Right renal pelvis (tissue), 4 donors: ENCODE measurements around the gene TRIM2. TPM values are rescaled to one million over a fixed set of nuclear protein-coding genes. Genes with fewer than 3 reads are reported as not detected.

Experiments
- DNase-seq, 4 donors: peaks; one replicate each; pipeline ENCODE4 v3.0.0-alpha.2; 2013; ENCODE audit warnings: low read depth in 4 of 4, low spot score in 3 of 4, missing footprints in 1 of 4
- polyA plus RNA-seq, 4 donors: library from polyadenylated mRNA; unstranded; fragments of 120-200 nt; gene quantifications; one replicate each; pipeline ENCODE4 v1.2.1, GENCODE V29; 2013; ENCODE audit not compliant: insufficient read length in 4 of 4

TRIM2 gene
- polyA plus RNA-seq, 4 donors, result 74.3 to 88.6 (median 82.4) TPM

DNA sequence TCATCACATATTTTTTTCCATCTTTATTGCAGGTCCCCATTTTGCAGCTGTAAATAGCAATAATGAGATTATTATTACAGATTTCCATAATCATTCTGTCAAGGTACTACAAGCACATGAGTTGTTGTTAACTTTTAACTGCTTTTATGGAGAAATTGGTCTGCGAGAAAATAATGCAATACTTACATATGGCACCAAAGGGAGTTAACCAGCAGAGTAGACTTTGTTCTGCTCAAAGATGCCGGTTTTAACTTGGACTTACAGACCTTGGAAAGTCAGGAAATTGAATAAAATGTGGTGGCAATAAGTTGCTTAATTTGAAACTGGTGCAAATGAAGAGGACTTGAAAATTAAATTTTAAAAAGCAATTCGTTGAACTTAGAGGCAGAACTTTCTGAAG is 119.8 kb downstream of the TRIM2 start:
- no peak for DNase-seq

DNA sequence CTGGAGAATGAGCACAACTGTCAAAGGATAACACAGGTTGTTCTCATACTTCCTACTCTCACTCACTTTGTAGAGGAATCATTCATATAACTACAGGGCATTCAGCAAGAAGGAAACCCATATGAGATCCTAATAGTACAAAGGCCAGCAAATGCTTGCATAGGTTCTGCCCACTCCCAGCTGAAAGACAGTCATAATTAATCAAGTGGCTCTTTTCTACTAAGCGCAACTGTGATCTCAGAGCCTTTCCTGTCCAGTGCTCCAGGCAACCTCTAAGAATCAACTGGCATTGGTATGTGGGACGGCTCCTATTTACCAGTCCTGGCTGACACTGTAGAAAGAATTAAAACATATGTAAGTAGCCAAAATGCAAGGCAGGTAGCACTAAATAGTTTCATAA is 121.3 kb downstream of the TRIM2 start:
- DNase-seq, result no peak

DNA sequence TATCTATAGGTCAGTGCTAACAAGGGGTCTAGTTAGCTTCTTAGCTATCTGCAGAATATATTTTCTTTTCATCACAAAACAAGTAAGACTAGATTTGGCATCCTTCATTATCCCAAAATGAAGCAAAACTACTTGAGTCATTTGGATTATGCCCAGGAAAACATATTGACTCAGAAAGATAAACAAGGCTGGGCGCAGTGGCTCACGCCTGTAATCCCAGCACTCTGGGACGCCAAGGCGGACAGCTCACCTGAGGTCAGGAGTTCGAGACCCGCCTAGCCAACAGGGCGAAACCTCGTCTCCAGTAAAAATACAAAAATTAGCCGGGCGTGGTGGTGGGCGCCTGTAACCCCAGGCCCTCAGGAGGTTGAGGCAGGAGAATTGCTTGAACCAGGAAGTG is 122.3 kb downstream of the TRIM2 start:
- DNase-seq, result no peak

DNA sequence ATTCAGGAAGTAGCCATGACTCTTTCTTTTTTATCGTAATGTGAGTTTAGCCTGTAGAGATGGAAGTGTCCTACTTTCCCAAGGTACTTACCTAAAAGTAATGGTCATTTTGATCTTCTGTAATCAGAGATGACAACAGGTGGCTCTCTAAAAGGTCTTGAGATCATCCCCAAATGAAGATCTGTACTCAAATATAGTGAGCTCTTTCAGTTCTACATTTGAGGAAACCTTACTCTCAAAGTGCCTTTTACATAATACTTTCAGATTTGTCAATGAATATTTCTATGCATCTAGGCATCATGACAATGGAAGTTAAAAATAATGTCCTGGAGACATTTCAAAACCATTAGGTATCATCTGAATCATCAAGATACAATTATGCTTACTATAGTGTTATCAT is 123.0 kb downstream of the TRIM2 start:
- no peak for DNase-seq

DNA sequence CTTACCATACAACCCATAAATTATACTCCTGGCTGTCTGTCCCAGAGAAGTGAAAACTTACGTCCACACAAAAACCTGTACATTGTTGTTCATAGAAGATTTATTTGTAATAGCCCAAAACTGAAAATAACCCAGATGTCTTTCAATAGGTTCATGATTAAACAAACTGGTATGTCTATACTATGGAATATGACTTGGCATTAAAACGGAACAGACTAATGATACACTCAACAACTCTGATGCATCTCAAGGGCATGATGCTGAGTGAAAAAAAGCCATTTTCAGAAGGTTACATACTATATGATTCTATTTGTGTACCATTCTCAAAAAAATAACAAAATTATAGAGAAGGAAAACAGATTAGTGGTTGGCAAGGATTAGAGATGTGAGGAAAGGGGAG is 128.7 kb downstream of the TRIM2 start:
- no peak for DNase-seq

DNA sequence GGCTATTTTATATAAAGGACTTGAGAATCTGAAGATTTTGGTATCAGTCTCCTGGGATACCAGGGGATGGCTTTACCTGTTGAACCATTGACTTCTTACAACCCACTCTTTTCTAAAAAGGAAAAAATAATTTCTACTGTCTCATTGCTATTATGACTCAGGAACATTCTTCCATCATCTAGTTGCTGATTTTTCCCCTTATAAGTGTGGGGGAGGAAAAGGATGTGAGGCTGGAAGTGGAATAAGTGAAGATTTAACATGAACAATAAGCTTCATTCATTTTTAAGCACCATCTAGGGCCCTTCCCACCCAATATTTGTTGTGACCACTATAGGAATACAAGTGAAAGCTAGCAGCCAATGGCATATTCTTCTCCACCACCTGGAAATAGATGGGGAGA is 129.6 kb downstream of the TRIM2 start:
- DNase-seq, result no peak

DNA sequence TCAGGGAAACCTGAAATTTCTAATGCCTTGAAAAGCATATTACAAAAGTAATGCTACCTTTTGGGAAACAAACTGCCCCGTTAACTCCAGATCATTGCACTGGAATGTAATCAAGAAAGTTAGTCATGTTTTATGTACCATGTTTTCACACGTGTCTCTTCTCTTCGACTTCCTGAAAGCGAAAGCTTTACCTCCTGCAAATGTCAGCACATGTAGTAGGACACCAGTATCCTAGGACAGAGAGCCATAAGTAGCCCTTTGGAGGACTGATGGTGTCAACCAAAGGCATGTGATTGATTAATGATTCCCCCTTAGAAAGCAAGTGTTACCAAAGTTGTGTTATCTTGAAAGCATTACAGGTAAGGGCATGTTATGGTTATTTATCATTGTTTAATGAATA is 131.4 kb downstream of the TRIM2 start:
- no peak for DNase-seq

DNA sequence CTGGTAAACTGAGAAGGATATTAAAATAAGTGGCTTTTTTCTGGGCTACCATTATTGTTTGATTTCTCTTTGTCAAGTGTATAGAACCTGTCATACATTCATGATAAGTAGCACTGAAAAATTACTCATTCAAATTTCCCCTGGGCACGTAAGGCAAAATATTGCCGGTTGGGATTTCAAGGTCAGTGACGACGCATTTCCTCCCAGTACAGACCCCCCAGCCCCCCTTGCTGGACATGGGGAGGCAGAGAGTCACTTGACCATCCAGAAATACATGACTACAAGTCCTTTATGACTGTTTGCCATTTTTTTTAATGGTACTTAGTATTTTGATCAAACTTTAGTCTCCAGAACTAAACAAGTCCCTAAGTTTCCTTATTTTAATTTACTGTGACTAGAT is 133.4 kb downstream of the TRIM2 start:
- no peak for DNase-seq

DNA sequence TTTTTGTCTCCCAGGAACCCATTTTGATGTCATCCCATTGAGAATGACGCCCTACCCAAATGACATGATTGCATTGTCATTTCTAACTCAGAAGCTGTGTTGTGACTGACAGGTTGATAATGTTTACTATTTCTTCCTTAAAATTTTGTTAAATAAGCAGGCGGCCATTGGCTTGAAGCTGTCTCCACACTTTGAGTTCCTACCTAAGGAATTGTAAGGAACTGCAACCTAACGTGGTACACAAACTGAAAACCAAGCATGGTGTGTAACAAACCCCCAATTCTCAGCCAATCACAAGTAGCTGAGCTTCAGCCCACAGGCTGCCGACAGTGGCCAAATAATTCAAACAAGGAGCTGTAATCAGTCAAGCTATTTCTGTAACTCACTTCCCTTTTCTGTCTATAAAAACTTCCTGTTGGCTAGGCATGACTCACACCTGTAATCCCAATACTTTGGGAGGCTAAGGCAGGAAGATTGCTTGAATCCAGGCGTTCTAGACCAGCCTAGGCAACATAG is 137.4 kb downstream of the TRIM2 start:
- no peak for DNase-seq

DNA sequence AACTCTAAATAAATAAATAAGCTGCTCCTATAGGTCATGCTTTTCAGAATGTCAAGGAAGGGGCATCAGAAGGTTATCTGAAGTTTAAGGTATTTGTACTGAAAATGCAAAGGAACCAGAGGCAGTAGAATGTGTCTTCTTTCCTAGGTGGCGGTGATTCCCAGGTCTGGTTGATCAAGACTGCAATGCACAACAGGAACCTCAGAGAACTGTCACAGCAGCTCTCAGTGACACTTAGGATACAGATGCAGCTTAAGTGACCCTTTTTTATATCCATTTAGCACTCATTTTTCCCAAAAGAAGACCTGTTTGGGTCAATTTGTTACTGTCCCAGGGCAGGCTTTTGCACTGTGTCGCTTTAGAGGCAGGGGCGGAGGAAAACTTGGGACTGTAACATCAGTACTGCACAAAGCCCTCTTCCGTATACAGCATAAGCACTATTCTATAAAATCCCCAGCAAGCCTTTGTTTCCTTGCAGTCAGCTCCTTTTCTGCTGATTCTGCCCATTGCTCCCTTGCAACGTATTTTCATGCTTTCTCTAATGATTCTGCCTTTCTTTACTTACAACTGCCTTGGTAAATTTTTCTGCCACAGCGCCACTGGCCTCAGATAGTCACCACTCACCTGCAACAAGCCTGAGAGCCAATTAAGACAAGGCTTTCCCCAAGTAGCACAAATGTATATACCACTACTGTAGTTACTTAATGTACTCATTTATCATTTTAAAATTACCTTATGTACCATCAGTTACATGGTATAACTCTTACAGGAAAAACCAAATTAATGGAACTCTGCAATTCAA is 138.7 kb downstream of the TRIM2 start:
- no peak for DNase-seq

DNA sequence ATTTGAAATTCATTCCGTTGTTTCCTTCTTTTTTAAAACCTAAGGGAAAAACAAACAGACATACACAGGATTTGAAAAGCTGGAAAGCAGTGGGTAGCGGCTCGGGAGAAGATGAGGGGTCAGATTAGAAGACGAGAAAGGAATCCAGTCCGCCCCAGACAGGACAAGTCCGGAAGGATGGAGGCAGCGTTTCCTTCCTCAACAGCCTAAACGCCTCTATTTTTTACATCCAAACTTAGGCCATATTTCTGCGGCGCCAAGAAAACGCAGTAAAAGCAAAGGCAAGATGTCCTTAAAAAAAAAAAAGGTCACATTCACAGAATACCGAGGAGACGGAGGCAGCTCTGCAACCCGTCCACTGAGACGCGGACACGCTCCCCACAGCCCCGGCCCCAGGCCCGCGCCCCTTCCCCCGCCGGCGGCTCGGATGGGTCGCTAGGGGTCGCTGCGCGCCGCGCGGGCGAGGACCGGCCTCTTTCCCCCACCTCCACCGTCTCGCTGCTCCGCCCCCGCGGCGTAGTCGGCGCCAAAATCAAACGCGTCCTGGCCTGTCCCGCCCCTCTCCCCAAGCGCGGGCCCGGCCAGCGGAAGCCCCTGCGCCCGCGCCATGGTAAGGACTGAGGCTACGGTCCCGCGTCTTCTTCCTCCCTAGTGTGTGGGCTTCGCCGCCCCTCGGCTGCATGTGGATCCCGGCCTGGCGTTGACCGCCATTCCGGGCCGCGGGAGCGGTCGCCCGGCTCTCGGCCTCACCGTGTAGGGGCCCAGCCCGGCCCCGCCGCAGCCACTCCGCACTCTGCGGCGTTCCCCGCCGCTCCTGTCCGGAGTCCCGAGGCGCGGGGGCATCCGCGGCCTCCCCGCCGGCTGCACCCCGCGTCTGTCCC is 140.1 kb downstream of the TRIM2 start, which contains the start of gene MND1:
Gene MND1 (plus strand): TSS at position 558 of the 881 bp plus-strand sequence. CDS start 50 bp downstream, at position 608.
- DNase-seq, result peak; percentile 77 to 86 (median 81)

DNA sequence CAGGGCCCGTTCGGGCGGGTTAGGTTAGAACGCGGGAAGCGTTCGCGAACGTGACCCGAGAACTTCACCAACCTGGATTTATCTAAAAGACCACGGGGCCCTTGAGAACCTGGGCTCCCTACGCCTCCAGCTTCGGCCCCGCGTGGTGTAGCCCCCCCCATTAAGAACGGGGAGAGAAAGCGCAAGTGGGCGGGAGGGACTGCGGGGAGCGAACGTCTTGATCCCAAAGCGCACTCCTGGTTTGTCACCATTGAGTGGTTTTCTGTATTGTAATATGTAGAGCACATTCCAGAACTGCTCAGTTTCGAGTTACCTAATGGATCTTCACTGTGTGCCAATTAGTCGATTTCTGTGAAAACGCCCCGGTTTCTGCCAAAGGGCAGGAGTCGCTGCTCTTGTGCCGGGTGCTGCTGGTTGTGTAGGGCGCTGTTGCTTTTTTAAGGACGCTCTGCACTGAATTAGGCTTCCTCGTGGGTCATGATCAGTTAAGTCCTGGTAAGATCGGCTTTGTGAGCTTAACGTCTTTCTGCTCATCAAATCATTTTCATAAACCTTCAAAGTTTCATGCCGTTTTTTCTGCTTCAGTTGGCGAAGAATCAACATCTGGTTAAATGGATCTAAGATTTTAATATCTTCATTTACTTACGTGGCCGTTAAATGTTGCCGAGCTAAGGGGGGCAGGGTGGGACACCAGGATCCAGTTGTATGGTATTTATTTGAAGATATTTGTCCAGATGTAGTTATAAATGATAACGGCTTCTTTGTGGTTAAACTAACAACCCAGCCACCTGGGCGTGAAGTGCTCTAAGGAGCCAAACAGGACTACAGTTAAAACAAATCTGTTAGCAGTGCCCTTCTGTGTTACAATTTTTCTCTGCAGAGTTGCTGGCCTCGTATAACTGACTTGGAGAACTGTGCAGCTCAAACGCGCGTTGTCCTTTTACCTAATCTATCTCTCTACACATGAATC is 141.1 kb downstream of the TRIM2 start:
- DNase-seq, result peak; percentile 36 to 47 (median 41)

DNA sequence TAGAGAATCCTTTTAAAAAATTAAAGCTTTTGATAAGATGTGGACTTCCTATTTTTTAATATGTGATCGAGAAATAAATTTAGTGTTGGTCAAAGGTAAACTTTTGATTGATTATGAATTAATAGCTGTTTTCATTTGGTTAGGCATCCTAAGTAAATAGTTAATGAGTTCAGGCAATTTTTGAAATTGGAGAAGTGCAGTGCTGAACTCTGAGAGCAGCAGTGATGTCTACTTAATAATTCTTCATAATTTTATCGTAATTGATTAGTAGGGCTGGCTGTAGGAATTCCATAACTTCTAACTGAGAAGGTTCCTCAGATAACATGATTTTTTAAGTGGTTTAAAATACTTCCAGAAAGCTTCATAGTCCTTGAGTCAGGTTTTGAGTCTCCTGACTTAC is 141.8 kb downstream of the TRIM2 start:
- no peak for DNase-seq

DNA sequence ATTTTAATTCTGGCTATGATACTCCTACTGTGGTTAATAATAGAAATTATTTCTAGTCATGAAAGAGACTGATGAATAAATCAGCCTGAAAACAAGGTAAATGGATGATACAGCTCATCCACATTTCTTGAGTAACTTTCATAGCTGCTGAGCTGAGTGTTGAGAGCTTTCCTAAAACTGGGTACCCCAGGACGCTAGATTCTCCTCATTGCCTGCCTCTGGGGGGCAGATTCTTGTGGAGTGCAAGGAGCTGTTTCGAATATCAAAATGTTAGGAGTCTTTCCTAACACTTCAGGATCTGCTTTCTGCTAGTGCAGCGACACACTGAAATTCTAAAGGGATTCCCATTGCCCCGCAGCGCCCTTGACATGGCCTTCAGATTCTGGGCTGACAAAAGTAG is 142.3 kb downstream of the TRIM2 start:
- DNase-seq, result no peak

DNA sequence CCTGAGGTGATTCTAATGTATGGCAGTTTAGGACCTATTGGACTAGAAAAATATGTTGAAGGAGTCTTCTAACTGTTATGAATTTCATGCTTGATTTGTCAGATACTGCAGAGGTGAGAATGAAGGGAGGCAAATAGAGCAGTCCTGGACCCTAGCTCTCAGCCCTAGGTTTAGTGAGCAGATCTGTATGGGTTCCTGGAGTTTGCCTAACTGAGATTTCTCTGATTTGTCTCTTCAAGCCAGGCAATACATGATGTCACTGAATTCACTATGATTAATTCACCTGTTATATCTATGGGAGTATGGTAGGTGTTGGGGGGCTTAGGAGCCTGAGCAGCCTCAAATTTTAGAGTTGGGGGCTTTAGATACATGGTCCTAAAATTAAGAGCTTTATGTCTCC is 142.9 kb downstream of the TRIM2 start:
- DNase-seq, result no peak

DNA sequence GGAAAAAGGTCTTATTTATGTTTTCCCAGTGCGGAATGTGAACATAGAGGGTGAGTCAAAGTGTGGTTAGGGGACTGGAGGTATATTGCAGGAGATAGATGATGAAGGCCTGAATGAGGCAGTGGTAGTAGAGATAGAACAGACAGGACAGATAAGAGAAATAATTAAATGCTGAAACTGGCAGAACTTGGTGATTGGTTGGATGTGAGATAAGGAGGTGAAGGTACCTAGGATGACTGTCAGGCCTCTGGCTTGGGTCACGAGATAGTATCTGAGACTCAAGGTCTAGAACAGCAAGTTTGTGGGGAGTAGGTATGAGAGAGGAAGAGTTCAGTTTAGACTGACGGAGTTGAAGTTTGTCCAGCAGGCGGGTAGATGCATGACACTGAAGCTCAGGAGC is 143.8 kb downstream of the TRIM2 start:
- DNase-seq, result no peak

DNA sequence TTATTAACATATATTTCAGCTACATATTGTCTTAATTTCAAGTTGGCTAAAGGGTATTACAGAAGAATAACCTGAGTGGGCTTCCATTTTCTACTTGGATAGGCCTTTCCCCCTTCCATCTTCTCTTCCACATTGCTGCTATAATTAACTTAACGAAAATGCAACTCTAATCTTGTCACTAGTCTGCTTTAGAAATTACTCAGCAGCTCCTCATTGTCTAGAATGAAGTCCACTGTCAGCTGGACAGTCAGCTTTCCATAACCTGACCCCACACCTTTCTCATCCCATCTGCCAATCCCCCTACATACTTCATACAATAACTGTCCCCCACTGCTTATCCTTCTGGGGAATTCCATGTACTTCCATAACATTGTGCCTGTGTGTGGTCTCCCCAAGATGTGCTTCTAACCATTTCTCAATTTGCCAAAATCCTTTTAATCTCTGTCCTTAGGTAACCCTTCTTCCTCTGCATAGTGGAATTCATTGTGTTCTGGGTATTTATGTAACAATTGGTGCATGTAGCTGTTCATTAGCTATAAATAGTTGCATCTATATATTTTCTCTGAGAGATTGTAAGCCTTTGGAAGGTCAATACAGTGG is 145.1 kb downstream of the TRIM2 start:
- DNase-seq, result no peak

DNA sequence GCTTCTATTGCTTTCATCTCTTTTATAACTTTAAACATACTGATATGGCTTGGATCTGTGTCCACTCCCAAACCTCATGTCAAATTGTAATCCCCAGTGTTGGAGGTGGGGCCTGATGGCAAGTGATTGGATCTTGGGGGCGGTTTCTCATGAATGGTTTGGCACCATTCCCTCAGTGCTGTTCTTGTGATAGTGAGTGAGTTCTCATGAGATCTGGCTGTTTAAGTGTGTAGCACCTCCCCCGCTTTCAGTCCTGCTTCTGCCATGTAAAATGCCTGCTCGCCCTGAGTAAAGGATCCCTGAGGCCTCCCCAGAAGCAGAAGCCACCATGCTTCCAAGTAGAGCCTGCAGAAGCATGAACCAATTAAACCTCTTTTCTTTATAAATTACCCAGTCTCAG is 157.9 kb downstream of the TRIM2 start:
- no peak for DNase-seq

DNA sequence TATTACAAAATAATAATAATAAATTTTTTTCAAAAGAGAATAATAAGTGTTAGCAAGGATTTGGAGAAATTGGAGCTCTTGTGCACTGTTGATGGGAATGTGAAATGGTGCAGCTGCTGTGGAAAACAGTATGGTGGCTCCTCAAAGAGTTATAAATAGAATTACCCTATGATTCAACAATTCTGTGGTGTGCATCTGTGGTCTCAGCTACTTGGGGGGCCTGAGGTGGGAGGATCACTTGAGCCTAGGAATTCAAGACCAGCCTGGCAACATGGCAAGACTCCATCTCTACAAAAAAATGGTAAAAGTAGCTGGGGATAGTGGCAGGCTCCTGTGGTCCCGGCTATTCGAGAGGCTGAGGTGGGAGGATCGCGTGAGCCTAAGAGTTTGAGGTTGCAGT is 159.8 kb downstream of the TRIM2 start:
- no peak for DNase-seq

DNA sequence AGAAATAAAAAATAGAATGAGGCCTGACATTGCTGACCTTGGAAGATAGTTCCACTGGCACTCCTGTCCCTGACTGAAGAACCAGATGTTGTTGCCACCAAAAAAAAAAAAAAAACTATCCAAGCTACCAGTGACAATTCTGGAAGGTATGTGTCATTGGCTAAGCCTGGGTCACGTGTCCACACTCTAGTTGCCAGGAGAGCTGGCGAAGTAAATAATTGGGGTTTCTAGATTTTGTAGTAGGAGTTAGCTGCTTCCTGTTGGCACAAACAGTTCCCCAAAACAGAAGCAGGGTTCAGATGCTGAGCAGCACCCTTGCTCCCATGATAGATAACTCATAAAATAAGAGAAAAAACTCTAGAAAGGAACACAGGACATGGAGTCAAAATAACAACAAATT is 160.8 kb downstream of the TRIM2 start:
- no peak for DNase-seq
